Measurements from ENCODE around the gene LMLN.

DNA sequence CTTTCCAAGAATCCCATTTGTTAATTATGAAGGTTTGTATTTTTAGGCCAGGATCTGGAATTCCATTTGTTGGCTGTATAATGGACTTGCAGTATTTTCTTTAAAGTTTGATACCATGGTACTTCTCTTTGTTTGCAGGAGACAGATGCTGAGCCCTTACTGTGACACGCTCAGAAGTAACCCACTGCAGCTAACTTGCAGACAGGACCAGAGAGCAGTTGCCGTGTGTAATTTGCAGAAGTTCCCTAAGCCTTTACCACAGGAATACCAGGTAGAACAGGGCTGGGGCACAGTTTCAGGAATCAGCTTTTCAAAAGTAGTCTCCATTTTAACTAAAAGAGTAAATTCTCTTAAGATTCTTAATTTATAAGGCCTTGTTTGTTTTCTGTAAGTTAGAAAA, 59.1 kb downstream of the LMLN start:
- no peak for TF ChIP-seq EGR1 (IDR thresholded peaks at IDR 0.05)
- TF ChIP-seq YY1 (IDR thresholded peaks at IDR 0.05; ENCODE audit: low read depth), result no peak
- TF ChIP-seq RAD21 (IDR thresholded peaks at IDR 0.05; ENCODE audit: low read depth), result no peak
- TF ChIP-seq CEBPB (IDR thresholded peaks at IDR 0.05), result no peak
- TF ChIP-seq TAF1 (IDR thresholded peaks at IDR 0.05; ENCODE audit: low read depth), result no peak
- TF ChIP-seq CREB1 (IDR thresholded peaks at IDR 0.05; ENCODE audit: low read depth), result no peak
- TF ChIP-seq EP300 (IDR thresholded peaks at IDR 0.05; ENCODE audit: borderline replicate concordance), result no peak
- TF ChIP-seq, protein P1, sequence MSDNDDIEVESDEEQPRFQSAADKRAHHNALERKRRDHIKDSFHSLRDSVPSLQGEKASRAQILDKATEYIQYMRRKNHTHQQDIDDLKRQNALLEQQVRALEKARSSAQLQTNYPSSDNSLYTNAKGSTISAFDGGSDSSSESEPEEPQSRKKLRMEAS (IDR thresholded peaks at IDR 0.05), result no peak
- TF ChIP-seq REST (IDR thresholded peaks at IDR 0.05; ENCODE audit: low read depth), result no peak
- TF ChIP-seq TEAD4 (IDR thresholded peaks at IDR 0.05), result no peak
- no peak for TF ChIP-seq FOXM1 (IDR thresholded peaks at IDR 0.05; ENCODE audit: borderline replicate concordance, low read depth)
